ENCODE data around the gene PSMA3. TPM values are rescaled to one million over a fixed set of nuclear protein-coding genes. Genes with fewer than 3 reads are reported as not detected.
"Not testable (repeated sequence)": the region's sequence is repeated elsewhere in the genome, so short reads cannot be mapped to it uniquely, and the experiment has no call there.

The PSMA3 gene
- total RNA-seq, 1 donor, result 105 TPM

GRCh38 chr14:58239244-58240195 is 5.1 kb upstream of the PSMA3 start:
- TF ChIP-seq CTCF (IDR thresholded peaks at IDR 0.05; ENCODE audit: insufficient read depth, low read length), result no peak
- peak; percentile 81 for DNase-seq (ENCODE audit: low read depth)
- H3K4me3 ChIP-seq (ENCODE audit: low read depth, low read length), result peak overlapping the region; percentile 62

GRCh38 chr14:58243790-58244555 is 670 bp upstream of the PSMA3 start:
- TF ChIP-seq CTCF (IDR thresholded peaks at IDR 0.05; ENCODE audit: insufficient read depth, low read length), result no peak
- DNase-seq (ENCODE audit: low read depth), result no peak
- peak overlapping the region; percentile 67 for H3K4me3 ChIP-seq (ENCODE audit: low read depth, low read length)

GRCh38 chr14:58245562-58245961 is 919 bp downstream of the PSMA3 start:
- no peak for DNase-seq (ENCODE audit: low read depth)
- no peak for TF ChIP-seq CTCF (IDR thresholded peaks at IDR 0.05; ENCODE audit: insufficient read depth, low read length)
- H3K4me3 ChIP-seq (ENCODE audit: low read depth, low read length), result peak overlapping the region; percentile 92

GRCh38 chr14:58249611-58250010 is 5.0 kb downstream of the PSMA3 start:
- no peak for TF ChIP-seq CTCF (IDR thresholded peaks at IDR 0.05; ENCODE audit: insufficient read depth, low read length)
- no peak for DNase-seq (ENCODE audit: low read depth)
- H3K4me3 ChIP-seq (ENCODE audit: low read depth, low read length), result no peak overlapping the region

GRCh38 chr14:58258156-58258555 is 13.5 kb downstream of the PSMA3 start:
- TF ChIP-seq CTCF (IDR thresholded peaks at IDR 0.05; ENCODE audit: insufficient read depth, low read length), result no peak
- H3K4me3 ChIP-seq (ENCODE audit: low read depth, low read length), result no peak overlapping the region
- DNase-seq (ENCODE audit: low read depth), result no peak

GRCh38 chr14:58262005-58262404 is 17.4 kb downstream of the PSMA3 start:
- DNase-seq (ENCODE audit: low read depth); H3K4me3 ChIP-seq (ENCODE audit: low read depth, low read length): not testable (repeated sequence)

GRCh38 chr14:58265401-58265800 is 20.8 kb downstream of the PSMA3 start:
- no peak for DNase-seq (ENCODE audit: low read depth)
- no peak overlapping the region for H3K4me3 ChIP-seq (ENCODE audit: low read depth, low read length)
- TF ChIP-seq CTCF (IDR thresholded peaks at IDR 0.05; ENCODE audit: insufficient read depth, low read length), result no peak
